Progenitor cell of endocrine pancreas (in vitro differentiated cells): ENCODE results near the gene TFDP2. TPM values are rescaled to one million over a fixed set of nuclear protein-coding genes. Genes with fewer than 3 reads are reported as not detected.

Experiments
- DNase-seq: peaks from one replicate; pipeline ENCODE4 v3.0.0; 2021; ENCODE audit warnings: low spot score; ENCODE audit not compliant: unreplicated experiment
- H3K27ac Mint-ChIP-seq: 2 replicates; pipeline ENCODE4 v1.8.0; 2021; ENCODE audit warnings: mild to moderate bottlenecking, moderate library complexity, mixed read lengths
- H3K27me3 Mint-ChIP-seq: 2 replicates; pipeline ENCODE4 v1.8.0; 2021; ENCODE audit warnings: mixed read lengths
- H3K36me3 Mint-ChIP-seq: 2 replicates; pipeline ENCODE4 v1.8.0; 2022; ENCODE audit warnings: mixed read lengths; ENCODE audit not compliant: insufficient read depth
- H3K4me1 Mint-ChIP-seq: 2 replicates; pipeline ENCODE4 v1.8.0; 2021; ENCODE audit warnings: low read depth, mixed read lengths
- H3K4me3 Mint-ChIP-seq: 2 replicates; pipeline ENCODE4 v1.8.0; 2021; ENCODE audit warnings: low read depth, mild to moderate bottlenecking, moderate library complexity, mixed read lengths
- H3K9me3 Mint-ChIP-seq: 2 replicates; pipeline ENCODE4 v1.8.0; 2021; ENCODE audit warnings: low read depth, mixed read lengths
- CTCF ChIP-seq: fragments of 200-600 bp; sonication (generic); IDR thresholded peaks from one replicate; pipeline ENCODE4 v1.5.0; 2021; ENCODE audit warnings: antibody characterized with exemption, mild to moderate bottlenecking; ENCODE audit not compliant: unreplicated experiment
- total RNA-seq: library from RNA; stranded (reverse); gene quantifications from 2 replicates; pipeline ENCODE4 v1.2.1, GENCODE V29; 2021

Gene TFDP2
- total RNA-seq, 1 donor from 2014 or later: 94.4 TPM

DNA sequence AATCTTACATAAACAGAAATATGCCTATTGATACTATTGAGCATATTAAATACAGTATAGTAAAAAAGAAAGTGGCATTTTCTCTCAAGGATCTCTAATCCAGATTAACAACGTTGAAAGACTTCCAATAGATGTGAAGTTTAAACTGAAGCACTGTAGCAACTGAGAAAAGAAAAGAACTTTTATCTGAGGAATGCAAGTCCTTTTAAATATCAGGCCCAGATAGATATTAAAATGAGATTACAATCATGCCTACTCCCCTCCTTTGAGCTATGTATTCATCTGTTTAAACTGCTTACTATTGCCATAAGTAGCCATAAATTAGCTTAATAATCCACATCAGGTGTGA is 102.3 kb downstream of the TFDP2 start:
- Mint-ChIP-seq H3K27me3 (no peaks in the 10 kb centered on the region), H3K4me1 (peaks cover 2% of the 10 kb centered on the region), H3K4me3 (no peak overlapping the region), H3K36me3 (peaks cover 15% of the 10 kb centered on the region), H3K9me3 (peaks cover 3% of the 10 kb centered on the region), H3K27ac (no peak overlapping the region)
- DNase-seq: no peak
- no peak for TF ChIP-seq CTCF

- TF ChIP-seq CTCF: no peak
- Mint-ChIP-seq H3K4me3 (no peak overlapping the region), H3K27ac (no peak overlapping the region), H3K4me1 (peaks cover 2% of the 10 kb centered on the region), H3K36me3 (peaks cover 12% of the 10 kb centered on the region), H3K9me3 (peaks cover 3% of the 10 kb centered on the region), H3K27me3 (no peaks in the 10 kb centered on the region)
- no peak for DNase-seq
These were observed 102.9 kb downstream of the TFDP2 start for GRCh38 chr3:142046320-142047020.

GRCh38 chr3:142040941-142041491 is 108.3 kb downstream of the TFDP2 start:
- no peaks in the 10 kb centered on the region for H3K27me3 Mint-ChIP-seq
- H3K36me3 Mint-ChIP-seq: peaks cover 5% of the 10 kb centered on the region
- H3K4me3 Mint-ChIP-seq: no peak overlapping the region
- TF ChIP-seq CTCF: no peak
- no peak overlapping the region for H3K27ac Mint-ChIP-seq
- peaks cover 3% of the 10 kb centered on the region for H3K9me3 Mint-ChIP-seq
- no peaks in the 10 kb centered on the region for H3K4me1 Mint-ChIP-seq
- DNase-seq: no peak

DNA sequence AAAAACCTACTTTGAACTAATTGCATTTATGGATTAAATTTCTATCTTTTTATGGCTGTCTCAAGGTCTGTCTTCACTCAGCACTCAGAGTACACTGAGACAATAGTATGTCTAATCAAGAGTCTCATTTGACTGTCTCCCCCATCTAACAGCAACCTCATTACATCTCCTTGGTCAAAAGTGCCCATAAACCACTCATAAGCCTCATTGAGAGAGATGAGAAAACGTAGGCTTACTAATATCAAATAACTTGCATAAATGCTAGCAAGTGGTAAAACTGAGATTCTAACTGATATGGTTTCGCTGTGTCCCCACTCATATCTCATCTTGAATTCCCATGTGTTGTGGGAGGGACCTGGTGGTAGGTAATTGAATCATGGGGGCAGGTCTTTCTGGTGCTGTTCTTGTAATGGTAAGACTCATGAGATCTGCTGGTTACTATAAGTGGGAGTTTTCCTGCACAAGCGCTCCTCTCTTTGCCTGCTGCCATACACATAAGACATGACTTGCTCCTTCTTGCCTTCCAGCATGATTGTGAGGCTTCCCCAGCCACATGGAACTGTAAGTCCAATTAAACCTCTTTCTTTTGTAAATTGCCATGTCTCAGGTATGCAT is 113.9 kb downstream of the TFDP2 start:
- Mint-ChIP-seq H3K9me3 (peaks cover 3% of the 10 kb centered on the region), H3K4me1 (peaks cover 6% of the 10 kb centered on the region), H3K27me3 (no peaks in the 10 kb centered on the region), H3K4me3 (no peak overlapping the region), H3K36me3 (peaks cover 4% of the 10 kb centered on the region), H3K27ac (no peak overlapping the region)
- no peak for DNase-seq
- no peak for TF ChIP-seq CTCF

GRCh38 chr3:142033292-142033691 is 116.1 kb downstream of the TFDP2 start:
- TF ChIP-seq CTCF: no peak
- Mint-ChIP-seq H3K27ac (no peak overlapping the region), H3K4me3 (no peak overlapping the region), H3K27me3 (no peaks in the 10 kb centered on the region), H3K36me3 (peaks cover 4% of the 10 kb centered on the region), H3K4me1 (peaks cover 19% of the 10 kb centered on the region), H3K9me3 (peaks cover 3% of the 10 kb centered on the region)
- DNase-seq: no peak
